Stimulated activated memory B cell treated with anti-CD40 and anti-IgM and Interleukin-4, amounts not matched to agents 10 μg/mL and 1 μg/mL and 100 μg/mL, for 72 hours (primary cell): Measurements from ENCODE around the gene PIN4.
"Not testable (repeated sequence)": the region's sequence is repeated elsewhere in the genome, so short reads cannot be mapped to it uniquely, and the experiment has no call there.

Experiments used
- ATAC-seq: fragments of 150-1000 bp; cut with Tn5 transposase; 2 replicates; pipeline ENCODE4 v1.10.0; 2021
- H3K27ac Mint-ChIP-seq: one replicate; pipeline ENCODE4 v1.8.0; 2022; ENCODE audit warnings: mild to moderate bottlenecking, mixed read lengths
- H3K27me3 Mint-ChIP-seq: one replicate; pipeline ENCODE4 v1.8.0; 2022; ENCODE audit warnings: mixed read lengths
- H3K36me3 Mint-ChIP-seq: one replicate; pipeline ENCODE4 v1.8.0; 2022; ENCODE audit warnings: mixed read lengths
- H3K4me1 Mint-ChIP-seq: one replicate; pipeline ENCODE4 v1.8.0; 2022; ENCODE audit warnings: mixed read lengths
- H3K4me3 Mint-ChIP-seq: one replicate; pipeline ENCODE4 v1.8.0; 2022; ENCODE audit warnings: mild to moderate bottlenecking, moderate library complexity, mixed read lengths
- H3K9me3 Mint-ChIP-seq: one replicate; pipeline ENCODE4 v1.8.0; 2022; ENCODE audit warnings: mixed read lengths

Gene PIN4

GRCh38 chrX:72169008-72169728, 12.4 kb upstream of the PIN4 start:
- H3K9me3 Mint-ChIP-seq = no peaks in the 10 kb centered on the region
- H3K4me3 Mint-ChIP-seq = peak overlapping the region; percentile 36
- H3K36me3 Mint-ChIP-seq = no peaks in the 10 kb centered on the region
- no peak for ATAC-seq
- H3K4me1 Mint-ChIP-seq = no peaks in the 10 kb centered on the region
- H3K27ac Mint-ChIP-seq = no peak overlapping the region
- no peaks in the 10 kb centered on the region for H3K27me3 Mint-ChIP-seq

GRCh38 chrX:72176289-72176688, 5.3 kb upstream of the PIN4 start:
- not testable (repeated sequence) for ATAC-seq, H3K4me1 Mint-ChIP-seq, H3K9me3 Mint-ChIP-seq

GRCh38 chrX:72176981-72177380, 4.6 kb upstream of the PIN4 start:
- no peak for ATAC-seq
- no peak overlapping the region for H3K27ac Mint-ChIP-seq
- no peaks in the 10 kb centered on the region for H3K36me3 Mint-ChIP-seq
- H3K4me3 Mint-ChIP-seq = no peak overlapping the region
- no peaks in the 10 kb centered on the region for H3K4me1 Mint-ChIP-seq
- H3K9me3 Mint-ChIP-seq = no peaks in the 10 kb centered on the region
- no peaks in the 10 kb centered on the region for H3K27me3 Mint-ChIP-seq

More at GRCh38 chrX:72176289-72176688, 5.3 kb upstream of the PIN4 start:
- H3K27me3 Mint-ChIP-seq, H3K4me3 Mint-ChIP-seq, H3K27ac Mint-ChIP-seq, H3K36me3 Mint-ChIP-seq: not testable (repeated sequence)

- no peaks in the 10 kb centered on the region for H3K27me3 Mint-ChIP-seq
- H3K9me3 Mint-ChIP-seq = no peaks in the 10 kb centered on the region
- ATAC-seq = no peak
- H3K4me3 Mint-ChIP-seq = no peak overlapping the region
- H3K27ac Mint-ChIP-seq = no peak overlapping the region
- peaks cover 6% of the 10 kb centered on the region for H3K4me1 Mint-ChIP-seq
- H3K36me3 Mint-ChIP-seq = peaks cover 5% of the 10 kb centered on the region
Measured at GRCh38 chrX:72180539-72180938, 1.0 kb upstream of the PIN4 start.

- no peaks in the 10 kb centered on the region for H3K9me3 Mint-ChIP-seq
- H3K4me3 Mint-ChIP-seq = no peak overlapping the region
- H3K27ac Mint-ChIP-seq = no peak overlapping the region
- H3K4me1 Mint-ChIP-seq = peaks cover 6% of the 10 kb centered on the region
- peaks cover 5% of the 10 kb centered on the region for H3K36me3 Mint-ChIP-seq
- ATAC-seq = no peak
- no peaks in the 10 kb centered on the region for H3K27me3 Mint-ChIP-seq
Measured at GRCh38 chrX:72182924-72183323, 1.4 kb downstream of the PIN4 start.

- no peak for ATAC-seq
- Mint-ChIP-seq H3K36me3 (peaks cover 16% of the 10 kb centered on the region), H3K4me3 (no peak overlapping the region), H3K4me1 (no peaks in the 10 kb centered on the region), H3K27me3 (no peaks in the 10 kb centered on the region), H3K27ac (no peak overlapping the region), H3K9me3 (no peaks in the 10 kb centered on the region)
Measured at GRCh38 chrX:72201836-72202536, 20.4 kb downstream of the PIN4 start.

GRCh38 chrX:72202792-72203401, 21.3 kb downstream of the PIN4 start:
- Mint-ChIP-seq H3K4me1 (no peaks in the 10 kb centered on the region), H3K9me3 (no peaks in the 10 kb centered on the region), H3K27ac (no peak overlapping the region), H3K27me3 (no peaks in the 10 kb centered on the region), H3K36me3 (peaks cover 9% of the 10 kb centered on the region), H3K4me3 (no peak overlapping the region)
- no peak for ATAC-seq

- Mint-ChIP-seq H3K4me3 (no peak overlapping the region), H3K36me3 (peaks cover 9% of the 10 kb centered on the region), H3K4me1 (no peaks in the 10 kb centered on the region), H3K27me3 (no peaks in the 10 kb centered on the region), H3K9me3 (no peaks in the 10 kb centered on the region), H3K27ac (no peak overlapping the region)
- no peak for ATAC-seq
Measured at GRCh38 chrX:72203421-72203820, 21.9 kb downstream of the PIN4 start.

GRCh38 chrX:72205706-72206105, 24.1 kb downstream of the PIN4 start:
- Mint-ChIP-seq H3K9me3 (no peaks in the 10 kb centered on the region), H3K27me3 (no peaks in the 10 kb centered on the region), H3K4me1 (no peaks in the 10 kb centered on the region), H3K27ac (no peak overlapping the region), H3K4me3 (no peak overlapping the region), H3K36me3 (peaks cover 20% of the 10 kb centered on the region)
- ATAC-seq = no peak

- H3K9me3 Mint-ChIP-seq = no peaks in the 10 kb centered on the region
- H3K4me1 Mint-ChIP-seq = no peaks in the 10 kb centered on the region
- peaks cover 25% of the 10 kb centered on the region for H3K36me3 Mint-ChIP-seq
- no peak for ATAC-seq
- H3K4me3 Mint-ChIP-seq = no peak overlapping the region
- no peak overlapping the region for H3K27ac Mint-ChIP-seq
- no peaks in the 10 kb centered on the region for H3K27me3 Mint-ChIP-seq
Measured at GRCh38 chrX:72207366-72207765, 25.8 kb downstream of the PIN4 start.

GRCh38 chrX:72208126-72208800, 26.7 kb downstream of the PIN4 start:
- H3K27ac Mint-ChIP-seq = no peak overlapping the region
- H3K4me1 Mint-ChIP-seq = no peaks in the 10 kb centered on the region
- H3K4me3 Mint-ChIP-seq = no peak overlapping the region
- no peaks in the 10 kb centered on the region for H3K9me3 Mint-ChIP-seq
- H3K36me3 Mint-ChIP-seq = peaks cover 25% of the 10 kb centered on the region
- no peaks in the 10 kb centered on the region for H3K27me3 Mint-ChIP-seq
- ATAC-seq = no peak

GRCh38 chrX:72216973-72217372, 35.4 kb downstream of the PIN4 start:
- no peak for ATAC-seq
- Mint-ChIP-seq H3K9me3 (no peaks in the 10 kb centered on the region), H3K27me3 (no peaks in the 10 kb centered on the region), H3K4me1 (no peaks in the 10 kb centered on the region), H3K4me3 (no peak overlapping the region), H3K27ac (no peak overlapping the region), H3K36me3 (peaks cover 21% of the 10 kb centered on the region)

GRCh38 chrX:72220375-72220774, 38.8 kb downstream of the PIN4 start:
- not testable (repeated sequence) for H3K9me3 Mint-ChIP-seq, H3K4me3 Mint-ChIP-seq, H3K27me3 Mint-ChIP-seq, H3K27ac Mint-ChIP-seq, ATAC-seq, H3K4me1 Mint-ChIP-seq
- peaks cover 24% of the 10 kb centered on the region for H3K36me3 Mint-ChIP-seq

GRCh38 chrX:72230290-72230689, 48.7 kb downstream of the PIN4 start:
- H3K27me3 Mint-ChIP-seq = no peaks in the 10 kb centered on the region
- H3K27ac Mint-ChIP-seq = no peak overlapping the region
- H3K36me3 Mint-ChIP-seq = peaks cover 16% of the 10 kb centered on the region
- peaks cover 3% of the 10 kb centered on the region for H3K9me3 Mint-ChIP-seq
- no peak overlapping the region for H3K4me3 Mint-ChIP-seq
- no peak for ATAC-seq
- H3K4me1 Mint-ChIP-seq = no peaks in the 10 kb centered on the region

- no peaks in the 10 kb centered on the region for H3K4me1 Mint-ChIP-seq
- no peaks in the 10 kb centered on the region for H3K27me3 Mint-ChIP-seq
- H3K9me3 Mint-ChIP-seq = peaks cover 2% of the 10 kb centered on the region
- no peak overlapping the region for H3K4me3 Mint-ChIP-seq
- no peak overlapping the region for H3K27ac Mint-ChIP-seq
- ATAC-seq = no peak
- peaks cover 6% of the 10 kb centered on the region for H3K36me3 Mint-ChIP-seq
Measured at GRCh38 chrX:72236841-72237240, 55.3 kb downstream of the PIN4 start.
